IMR-90 (cell line): ENCODE data around the gene CYSTM1. TPM values are rescaled to one million over a fixed set of nuclear protein-coding genes. Genes with fewer than 3 reads are reported as not detected.
A peak's percentile ranks its signal among the peaks of the same experiment; 100 is the strongest.

Source experiments
- ATAC-seq: fragments of 200-7000 bp; cut with Tn5 transposase; 2 replicates; pipeline ENCODE4 v1.9.1; 2020; ENCODE audit warnings: low read depth, mild to moderate bottlenecking, moderate library complexity
- BruUV-seq: library from RNA; stranded (reverse); fragments of 400-500 nt; replicated peaks from 2 replicates; lab custom pipeline; 2021; lab: Mats Ljungman, UMichigan
- CTCF ChIA-PET: fragments of 300-600 bp; formaldehyde crosslinking; extraction: SDS; loops from one replicate; lab custom pipeline; 2021; ENCODE audit warnings: antibody characterized with exemption; lab: Yijun Ruan, JAX
- POLR2A ChIA-PET: fragments of 300-600 bp; sonication (Branson Sonifier 250); formaldehyde crosslinking; loops from one replicate; lab custom pipeline; 2022; ENCODE audit warnings: antibody characterized with exemption; ENCODE audit not compliant: unreplicated experiment; lab: Charles Lee
- DNase-seq: peaks from one replicate; pipeline ENCODE4 v3.0.0; 2013
- H2AFZ ChIP-seq: replicated peaks from 2 replicates; pipeline ENCODE3; 2013; ENCODE audit warnings: low read length, mild to moderate bottlenecking; ENCODE audit not compliant: poor library complexity
- H2AK5ac ChIP-seq: 2 replicates; pipeline ENCODE4 v1.6.1; 2013; ENCODE audit warnings: low read depth, low read length, inconsistent platforms
- H2AK9ac ChIP-seq: replicated peaks from 2 replicates; pipeline ENCODE3; 2013; ENCODE audit warnings: mild to moderate bottlenecking, low read depth, low read length, moderate library complexity; ENCODE audit not compliant: poor library complexity
- H2BK120ac ChIP-seq: 2 replicates; pipeline ENCODE4 v1.6.1; 2013; ENCODE audit warnings: low read depth, low read length, inconsistent platforms
- H2BK15ac ChIP-seq: 3 replicates; pipeline ENCODE4 v1.6.1; 2013; ENCODE audit warnings: low read depth, low read length, inconsistent platforms
- H2BK20ac ChIP-seq: 2 replicates; pipeline ENCODE4 v1.6.1; 2013; ENCODE audit warnings: low read depth, mild to moderate bottlenecking, inconsistent platforms, low read length, moderate library complexity
- H2BK5ac ChIP-seq: 2 replicates; pipeline ENCODE4 v1.6.1; 2013; ENCODE audit warnings: mild to moderate bottlenecking, low read depth, low read length, inconsistent platforms; ENCODE audit not compliant: poor library complexity, severe bottlenecking
- H3K14ac ChIP-seq: replicated peaks from 2 replicates; pipeline ENCODE4 v1.6.1; 2013; ENCODE audit warnings: low read depth, low read length, inconsistent platforms
- H3K18ac ChIP-seq: 2 replicates; pipeline ENCODE4 v1.6.1; 2013; ENCODE audit warnings: low read depth, low read length, control low read depth
- H3K23ac ChIP-seq: 2 replicates; pipeline ENCODE4 v1.6.1; 2013; ENCODE audit warnings: low read depth, low read length, inconsistent platforms
- H3K27ac ChIP-seq: 2 replicates; pipeline ENCODE4 v1.5.1; 2013; ENCODE audit warnings: mild to moderate bottlenecking, control low read depth, low read length; ENCODE audit not compliant: insufficient read depth
- H3K27me3 ChIP-seq: 2 replicates; pipeline ENCODE4 v1.6.1; 2013; ENCODE audit warnings: low read length; ENCODE audit not compliant: control insufficient read depth, insufficient read depth
- H3K36me3 ChIP-seq: 2 replicates; pipeline ENCODE4 v1.6.1; 2013; ENCODE audit warnings: low read length, mixed read lengths; ENCODE audit not compliant: control insufficient read depth, insufficient read depth
- H3K4ac ChIP-seq: 2 replicates; pipeline ENCODE4 v1.6.1; 2013; ENCODE audit warnings: low read depth, low read length, inconsistent platforms
- H3K4me1 ChIP-seq: 2 replicates; pipeline ENCODE4 v1.6.1; 2013; ENCODE audit warnings: low read length, mixed read lengths; ENCODE audit not compliant: control insufficient read depth, insufficient read depth
- H3K4me2 ChIP-seq: 2 replicates; pipeline ENCODE4 v1.6.1; 2013; ENCODE audit warnings: low read depth, mild to moderate bottlenecking, control low read depth, low read length, moderate library complexity
- H3K4me3 ChIP-seq: 2 replicates; pipeline ENCODE4 v1.5.1; 2013; ENCODE audit warnings: low read depth, mild to moderate bottlenecking, control low read depth, low read length, moderate library complexity; ENCODE audit not compliant: insufficient read depth
- H3K56ac ChIP-seq: 2 replicates; pipeline ENCODE4 v1.6.1; 2013; ENCODE audit warnings: low read length, inconsistent platforms; ENCODE audit not compliant: insufficient read depth; ENCODE audit errors: extremely low read depth
- H3K79me1 ChIP-seq, 2 experiments: 2 replicates each; pipeline ENCODE4 v1.6.1; 2013; ENCODE audit warnings: low read length in 2 of 2, inconsistent platforms in 1 of 2, low read depth in 1 of 2
- H3K9ac ChIP-seq: 2 replicates; pipeline ENCODE4 v1.6.1; 2013; ENCODE audit warnings: low read depth, low read length, control low read depth
- H3K9me1 ChIP-seq: 2 replicates; pipeline ENCODE4 v1.6.1; 2013; ENCODE audit warnings: low read length, inconsistent platforms; ENCODE audit not compliant: insufficient read depth
- H3K9me3 ChIP-seq: 2 replicates; pipeline ENCODE4 v1.6.1; 2013; ENCODE audit warnings: low read length; ENCODE audit not compliant: control insufficient read depth, insufficient read depth
- H4K20me1 ChIP-seq: 2 replicates; pipeline ENCODE4 v1.6.1; 2013; ENCODE audit warnings: low read length, inconsistent platforms; ENCODE audit not compliant: insufficient read depth
- H4K5ac ChIP-seq: 2 replicates; pipeline ENCODE4 v1.6.1; 2013; ENCODE audit warnings: mild to moderate bottlenecking, low read depth, low read length, control low read depth
- H4K8ac ChIP-seq, 2 experiments: 2 replicates each; pipeline ENCODE4 v1.6.1; 2013; ENCODE audit warnings: low read depth in 2 of 2, low read length in 2 of 2, control low read depth in 1 of 2, inconsistent platforms in 1 of 2
- H4K91ac ChIP-seq: 2 replicates; pipeline ENCODE4 v1.6.1; 2013; ENCODE audit warnings: low read depth, low read length, inconsistent platforms; ENCODE audit not compliant: insufficient read depth
- BHLHE40 ChIP-seq: fragments of 150-350 bp; IDR thresholded peaks from 2 replicates; pipeline ENCODE4 v1.6.1; 2016; ENCODE audit warnings: mild to moderate bottlenecking, low read depth, low read length
- CEBPB ChIP-seq: IDR thresholded peaks from 2 replicates; pipeline ENCODE4 v1.6.1; 2012; ENCODE audit warnings: low read depth, low read length, improper control_type of control experiment
- CHD1 ChIP-seq: IDR thresholded peaks from 2 replicates; pipeline ENCODE4 v1.6.1; 2012; ENCODE audit warnings: low read depth, low read length, improper control_type of control experiment
- CTCF ChIP-seq: conservative IDR thresholded peaks from 2 replicates; pipeline ENCODE4 v1.5.1; 2012; ENCODE audit warnings: mild to moderate bottlenecking, low read depth, low read length, improper control_type of control experiment
- ELK1 ChIP-seq: fragments of 150-350 bp; IDR thresholded peaks from 2 replicates; pipeline ENCODE4 v1.6.1; 2016; ENCODE audit warnings: low read depth, mild to moderate bottlenecking, low read length, moderate library complexity, borderline replicate concordance
- FOS ChIP-seq: fragments of 150-350 bp; IDR thresholded peaks from 2 replicates; pipeline ENCODE4 v1.6.1; 2016; ENCODE audit warnings: low read depth, low read length
- MAFK ChIP-seq: IDR thresholded peaks from 2 replicates; pipeline ENCODE4 v1.6.1; 2012; ENCODE audit warnings: low read depth, low read length, improper control_type of control experiment
- MXI1 ChIP-seq: IDR thresholded peaks from 2 replicates; pipeline ENCODE4 v1.6.1; 2012; ENCODE audit warnings: low read depth, mild to moderate bottlenecking, low read length, moderate library complexity, borderline replicate concordance
- NFE2L2 ChIP-seq: fragments of 150-350 bp; IDR thresholded peaks from 2 replicates; pipeline ENCODE4 v1.6.1; 2016; ENCODE audit warnings: low read depth, mild to moderate bottlenecking, low read length
- RAD21 ChIP-seq: IDR thresholded peaks from 2 replicates; pipeline ENCODE4 v1.6.1; 2012; ENCODE audit warnings: low read length, improper control_type of control experiment
- RCOR1 ChIP-seq: IDR thresholded peaks from 2 replicates; pipeline ENCODE4 v1.6.1; 2012; ENCODE audit warnings: mild to moderate bottlenecking, low read length, improper control_type of control experiment; ENCODE audit not compliant: insufficient replicate concordance
- RFX5 ChIP-seq: IDR thresholded peaks from 2 replicates; pipeline ENCODE4 v1.8.0; 2012; ENCODE audit warnings: low read depth, mild to moderate bottlenecking, low read length, moderate library complexity
- SMC3 ChIP-seq: fragments of 150-350 bp; IDR thresholded peaks from 2 replicates; pipeline ENCODE4 v1.6.1; 2016; ENCODE audit warnings: low read depth, mild to moderate bottlenecking, antibody characterized with exemption, low read length, moderate library complexity
- WGBS, 2 experiments: methylation state at CpG; one replicate each; pipeline versions ENCODE4 v1.1.5 to v1.1.7; 2013; ENCODE audit warnings: missing lambda C conversion rate in 2 of 2; ENCODE audit not compliant: insufficient read length in 1 of 2; ENCODE audit errors: extremely low coverage in 2 of 2; 5-methylcytosine and 5-hydroxymethylcytosine counted together
- dilution Hi-C: fragments of 300-500 bp; cut with HindIII; formaldehyde crosslinking; loops from one replicate; pipeline ENCODE4 v1.14.3; 2018; ENCODE audit warnings: low sequenced_read_pairs; ENCODE audit not compliant: unreplicated experiment
- in situ Hi-C: fragments of 300-500 bp; cut with MboI; formaldehyde crosslinking; loops from 3 replicates; pipeline ENCODE4 v1.14.3; 2019; ENCODE audit warnings: low sequenced_read_pairs, inconsistent platforms, mixed read lengths
- intact Hi-C: fragments of 100-400 bp; cut with micrococcal nuclease; formaldehyde crosslinking; loops from 2 replicates; pipeline ENCODE4 v1.10.0; 2022
- polyA plus RNA-seq, 3 experiments: library from polyadenylated mRNA; depleted of rRNA; stranded (reverse); fragments of >200 nt; gene quantifications; 2 replicates each; pipeline ENCODE4 v1.2.3, GENCODE V29; 2012; ENCODE audit warnings: low replicate concordance in 1 of 3
- total RNA-seq: library from RNA; depleted of rRNA; stranded (reverse); fragments of >200 nt; gene quantifications from 2 replicates; pipeline ENCODE4 v1.2.3, GENCODE V29; 2012
- TF ChIP-seq, protein P1 (sequence below): fragments of 150-350 bp; IDR thresholded peaks from 2 replicates; pipeline ENCODE4 v1.6.1; 2017; ENCODE audit warnings: mild to moderate bottlenecking, antibody characterized with exemption, low read length, low read depth

The CYSTM1 gene
- total and polyA plus RNA-seq, 2 of the 4 experiments (the other 2 are of a cell fraction): 7.3 to 15.0 TPM

GRCh38 chr5:140221697-140222223, 46.8 kb downstream of the CYSTM1 start:
- POLR2A ChIA-PET: interaction anchor here (0.5 kb wide), 1 partner anchor 125 kb away, joined by 3 read pairs; no protein-coding TSS in a partner anchor
- dilution Hi-C loops: no loop called here
- no peak for TF ChIP-seq RFX5
- no peak for TF ChIP-seq SMC3
- no peak for TF ChIP-seq RCOR1
- TF ChIP-seq CTCF: no peak
- peak; percentile 11; the same call in 1 of the 2 replicates for TF ChIP-seq MAFK
- TF ChIP-seq, protein P1, sequence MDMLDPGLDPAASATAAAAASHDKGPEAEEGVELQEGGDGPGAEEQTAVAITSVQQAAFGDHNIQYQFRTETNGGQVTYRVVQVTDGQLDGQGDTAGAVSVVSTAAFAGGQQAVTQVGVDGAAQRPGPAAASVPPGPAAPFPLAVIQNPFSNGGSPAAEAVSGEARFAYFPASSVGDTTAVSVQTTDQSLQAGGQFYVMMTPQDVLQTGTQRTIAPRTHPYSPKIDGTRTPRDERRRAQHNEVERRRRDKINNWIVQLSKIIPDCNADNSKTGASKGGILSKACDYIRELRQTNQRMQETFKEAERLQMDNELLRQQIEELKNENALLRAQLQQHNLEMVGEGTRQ: no peak
- no peak for TF ChIP-seq RAD21
- no peak for TF ChIP-seq CHD1
- no peak for TF ChIP-seq ELK1
- TF ChIP-seq CEBPB: peak; percentile 66; the same call in 1 of the 2 replicates
- no peak for TF ChIP-seq BHLHE40
- no peak for TF ChIP-seq MXI1
- peak; percentile 57; the same call in 1 of the 2 replicates for TF ChIP-seq FOS
- no peak for TF ChIP-seq NFE2L2

More at GRCh38 chr5:140221697-140222223, 46.8 kb downstream of the CYSTM1 start:
- Histone ChIP-seq H3K23ac (peak overlapping the region; percentile 13; the same call in 1 of the 2 replicates), H2AK9ac (peak overlapping the region; percentile 81), H3K36me3 (no peaks in the 10 kb centered on the region), H2BK20ac (peak overlapping the region; percentile 66; the same call in 1 of the 2 replicates), H3K27ac (peak overlapping the region; percentile 7), H3K9ac (no peak overlapping the region), H2BK5ac (peak overlapping the region; percentile 83), H4K91ac (no peak overlapping the region), H3K18ac (peak overlapping the region; percentile 5; the same call in 1 of the 2 replicates), H2AK5ac (peak overlapping the region; percentile 41; the same call in 1 of the 2 replicates), H2AFZ (peak overlapping the region; percentile 77), H2BK15ac (peak overlapping the region; percentile 70; the same call in 2 of the 3 replicates), H3K9me1 (peaks cover 27% of the 10 kb centered on the region), H3K56ac (no peak overlapping the region), H2BK120ac (peak overlapping the region; percentile 65; the same call in 1 of the 2 replicates), H3K4me2 (peak overlapping the region; percentile 75; the same call in 1 of the 2 replicates), H3K79me1 (peaks cover 0 to 13% of the 10 kb centered on the region in 2 experiments; a peak in 2 of 4 replicates), H3K4ac (peak overlapping the region; percentile 86), H4K20me1 (peaks cover 11% of the 10 kb centered on the region), H4K5ac (no peak overlapping the region), H4K8ac (0 out of 4 replicates have a peak overlapping the region, but pooled peaks of 1 of the 2 experiments have one; percentile 10), H3K4me3 (no peak overlapping the region), H3K9me3 (no peaks in the 10 kb centered on the region), H3K14ac (peak overlapping the region; percentile 70), H3K4me1 (peaks cover 12% of the 10 kb centered on the region), H3K27me3 (0 out of 2 replicates have a peak, but pooled peaks cover 3% of the 10 kb centered on the region)
- intact Hi-C loops: loop anchor here (5.0 kb wide), 1 partner anchor 39 kb away; no protein-coding TSS in a partner anchor
- DNase-seq (peak; percentile 93), ATAC-seq (peak; percentile 78)
- in situ Hi-C loops: no loop called here
- 85% methylated on average over 3 of the region's 5 CpGs; no CpG with 5 or more reads in 1 of the 2 experiments for WGBS, 2 experiments
- CTCF ChIA-PET: interaction anchor here (0.8 to 1.1 kb wide), 2 partner anchors 20 to 130 kb away, joined by 3 to 5 read pairs; no protein-coding TSS in a partner anchor
- no TSS peak for BruUV-seq
